MM.1S (cell line): ENCODE measurements around the gene GOLGA2.

Source experiments
- DNase-seq: peaks from one replicate; pipeline ENCODE4 v3.0.0-alpha.2; 2015
- H2AFZ ChIP-seq: fragments of 300-600 bp; sonication (generic); 2 replicates; pipeline ENCODE4 v1.6.0; 2016; ENCODE audit warnings: antibody characterized with exemption, low read length
- H3F3A ChIP-seq: fragments of 300-600 bp; sonication (generic); 2 replicates; pipeline ENCODE4 v1.6.1; 2016; ENCODE audit warnings: mild to moderate bottlenecking, antibody characterized with exemption, low read length, moderate library complexity, mixed read lengths; ENCODE audit not compliant: insufficient read depth
- H3K27ac ChIP-seq: fragments of 300-600 bp; sonication (generic); 2 replicates; pipeline ENCODE4 v1.5.1; 2016; ENCODE audit warnings: mild to moderate bottlenecking, low read length
- H3K27me3 ChIP-seq: fragments of 300-600 bp; sonication (generic); replicated peaks from 2 replicates; pipeline ENCODE4 v1.6.0; 2016; ENCODE audit warnings: low read length; ENCODE audit not compliant: insufficient read depth
- H3K36me3 ChIP-seq: fragments of 300-600 bp; sonication (generic); replicated peaks from 2 replicates; pipeline ENCODE4 v1.6.1; 2016; ENCODE audit warnings: mild to moderate bottlenecking, low read length, mixed read lengths; ENCODE audit not compliant: insufficient read depth
- H3K4me1 ChIP-seq: fragments of 300-600 bp; sonication (generic); 2 replicates; pipeline ENCODE4 v1.6.1; 2016; ENCODE audit warnings: low read length, mixed read lengths
- H3K4me2 ChIP-seq: fragments of 300-600 bp; sonication (generic); 2 replicates; pipeline ENCODE4 v1.6.0; 2016; ENCODE audit warnings: low read depth, low read length
- H3K4me3 ChIP-seq: fragments of 300-600 bp; sonication (generic); 2 replicates; pipeline ENCODE4 v1.5.1; 2016; ENCODE audit warnings: low read length, mixed read lengths
- H3K79me2 ChIP-seq: fragments of 300-600 bp; sonication (generic); 2 replicates; pipeline ENCODE4 v1.6.1; 2016; ENCODE audit warnings: mixed run types, low read length, mixed read lengths
- H3K9ac ChIP-seq: fragments of 300-600 bp; sonication (generic); 2 replicates; pipeline ENCODE4 v1.6.1; 2016; ENCODE audit warnings: low read length, mixed read lengths
- H3K9me2 ChIP-seq: fragments of 300-600 bp; sonication (generic); replicated peaks from 2 replicates; pipeline ENCODE4 v1.6.1; 2016; ENCODE audit warnings: mild to moderate bottlenecking, low read length, mixed read lengths; ENCODE audit not compliant: insufficient read depth
- H3K9me3 ChIP-seq: fragments of 300-600 bp; sonication (generic); replicated peaks from 2 replicates; pipeline ENCODE4 v1.6.1; 2016; ENCODE audit warnings: mild to moderate bottlenecking, low read length, mixed read lengths; ENCODE audit not compliant: insufficient read depth
- H4K20me1 ChIP-seq: fragments of 300-600 bp; sonication (generic); 2 replicates; pipeline ENCODE4 v1.6.1; 2016; ENCODE audit warnings: mild to moderate bottlenecking, low read length, moderate library complexity, mixed read lengths; ENCODE audit not compliant: insufficient read depth
- CTCF ChIP-seq: fragments of 300-600 bp; sonication (generic); IDR thresholded peaks from 2 replicates; pipeline ENCODE4 v1.5.1; 2016; ENCODE audit warnings: antibody characterized with exemption, low read length, mixed read lengths
- EZH2 ChIP-seq: fragments of 300-600 bp; sonication (generic); optimal IDR thresholded peaks from 2 replicates; pipeline ENCODE3; 2017; ENCODE audit warnings: low read depth, mild to moderate bottlenecking, antibody characterized with exemption, low read length, mixed read lengths
- EZH2phosphoT487 ChIP-seq: fragments of 300-600 bp; sonication (generic); IDR thresholded peaks from 2 replicates; pipeline ENCODE4 v1.6.1; 2018; ENCODE audit warnings: antibody characterized with exemption, low read length

GOLGA2 gene

GRCh38 chr9:128211981-128212281, 63.9 kb downstream of the GOLGA2 start:
- Histone ChIP-seq H3K36me3 (no peaks in the 10 kb centered on the region), H3K4me2 (no peak overlapping the region), H3K9ac (no peak overlapping the region), H4K20me1 (no peaks in the 10 kb centered on the region), H3K27me3 (peaks cover 20% of the 10 kb centered on the region), H2AFZ (no peak overlapping the region), H3F3A (no peaks in the 10 kb centered on the region), H3K27ac (no peak overlapping the region), H3K9me3 (no peaks in the 10 kb centered on the region), H3K4me3 (no peak overlapping the region), H3K9me2 (no peaks in the 10 kb centered on the region), H3K79me2 (no peaks in the 10 kb centered on the region), H3K4me1 (no peaks in the 10 kb centered on the region)
- no peak for DNase-seq
- TF ChIP-seq CTCF: no peak
- TF ChIP-seq EZH2phosphoT487: no peak
- TF ChIP-seq EZH2: no peak

DNA sequence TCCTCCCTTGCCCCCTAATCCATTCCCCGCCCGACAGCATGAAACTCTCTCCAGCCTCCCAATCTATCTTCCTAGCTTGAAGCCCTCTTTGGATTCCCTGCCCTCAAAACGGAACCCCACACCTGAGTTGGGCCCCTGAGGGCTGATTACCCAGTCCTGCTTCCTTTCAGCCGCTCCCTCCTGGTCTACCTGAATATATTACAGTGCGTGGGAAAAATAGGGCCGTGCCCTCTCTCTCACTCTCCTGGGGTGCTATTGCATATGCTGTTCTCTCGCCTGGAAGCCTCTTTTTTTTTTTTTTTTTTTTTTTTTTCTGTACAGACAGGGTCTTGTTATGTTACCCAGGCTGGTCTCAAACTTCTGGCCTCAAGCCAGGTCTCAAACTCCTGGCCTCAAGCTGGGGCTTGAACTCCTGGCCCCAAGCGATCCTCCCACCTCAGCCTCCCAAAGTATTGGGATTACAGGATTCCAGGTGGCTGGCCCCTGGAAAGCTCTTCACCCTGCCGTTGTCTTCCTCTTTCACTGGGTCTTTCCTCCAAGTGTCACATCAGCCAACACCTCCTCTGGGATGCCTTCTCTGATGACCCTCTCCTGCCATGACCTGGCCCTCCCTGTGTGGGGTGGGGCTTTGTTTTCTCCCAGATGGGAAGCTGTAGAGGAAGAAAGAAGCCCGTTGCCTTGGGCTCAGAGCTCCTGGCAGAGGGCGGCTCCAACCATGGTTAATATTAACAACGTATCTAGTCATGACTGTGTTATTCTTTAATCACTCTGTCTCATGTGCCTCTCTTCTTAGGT, 64.4 kb downstream of the GOLGA2 start:
- no peak overlapping the region for H3K4me2 ChIP-seq
- no peaks in the 10 kb centered on the region for H4K20me1 ChIP-seq
- no peak overlapping the region for H3K27ac ChIP-seq
- H3K9ac ChIP-seq: no peak overlapping the region
- TF ChIP-seq CTCF (no peak), EZH2 (no peak), EZH2phosphoT487 (no peak)
- no peaks in the 10 kb centered on the region for H3K79me2 ChIP-seq
- DNase-seq: no peak
- no peaks in the 10 kb centered on the region for H3K36me3 ChIP-seq
- H3K9me3 ChIP-seq: no peaks in the 10 kb centered on the region
- no peaks in the 10 kb centered on the region for H3K4me1 ChIP-seq
- H3F3A ChIP-seq: no peaks in the 10 kb centered on the region
- peaks cover 25% of the 10 kb centered on the region for H3K27me3 ChIP-seq
- H2AFZ ChIP-seq: no peak overlapping the region
- H3K9me2 ChIP-seq: no peaks in the 10 kb centered on the region
- no peak overlapping the region for H3K4me3 ChIP-seq

- DNase-seq: no peak
- H3K4me2 ChIP-seq: no peak overlapping the region
- H3K9me2 ChIP-seq: no peaks in the 10 kb centered on the region
- H3F3A ChIP-seq: no peaks in the 10 kb centered on the region
- no peaks in the 10 kb centered on the region for H3K4me1 ChIP-seq
- no peak overlapping the region for H3K4me3 ChIP-seq
- H3K27me3 ChIP-seq: peaks cover 43% of the 10 kb centered on the region
- no peaks in the 10 kb centered on the region for H3K79me2 ChIP-seq
- H3K27ac ChIP-seq: no peak overlapping the region
- H2AFZ ChIP-seq: no peak overlapping the region
- no peak for TF ChIP-seq EZH2
- no peak for TF ChIP-seq EZH2phosphoT487
- no peaks in the 10 kb centered on the region for H3K9me3 ChIP-seq
- no peaks in the 10 kb centered on the region for H3K36me3 ChIP-seq
- no peaks in the 10 kb centered on the region for H4K20me1 ChIP-seq
- H3K9ac ChIP-seq: no peak overlapping the region
These were observed 66.7 kb downstream of the GOLGA2 start for GRCh38 chr9:128208946-128209669.

- Histone ChIP-seq H2AFZ (no peak overlapping the region), H3K27me3 (peaks cover 49% of the 10 kb centered on the region), H4K20me1 (no peaks in the 10 kb centered on the region), H3K36me3 (no peaks in the 10 kb centered on the region), H3K27ac (no peak overlapping the region), H3K9me3 (no peaks in the 10 kb centered on the region), H3K4me3 (no peak overlapping the region), H3K9ac (no peak overlapping the region), H3K4me2 (no peak overlapping the region), H3K4me1 (no peaks in the 10 kb centered on the region), H3K79me2 (no peaks in the 10 kb centered on the region), H3F3A (no peaks in the 10 kb centered on the region), H3K9me2 (no peaks in the 10 kb centered on the region)
- no peak for TF ChIP-seq CTCF
- TF ChIP-seq EZH2: no peak
- no peak for TF ChIP-seq EZH2phosphoT487
- no peak for DNase-seq
These were observed 67.4 kb downstream of the GOLGA2 start for GRCh38 chr9:128208386-128208785.
